GM18526 (cell line): ENCODE data around the gene DNAH6.

Experiments
- POLR2A ChIP-seq: IDR thresholded peaks from 3 replicates; pipeline ENCODE4 v1.6.1; 2011; ENCODE audit not compliant: insufficient read length; ENCODE audit errors: extremely low read depth

Gene DNAH6

DNA sequence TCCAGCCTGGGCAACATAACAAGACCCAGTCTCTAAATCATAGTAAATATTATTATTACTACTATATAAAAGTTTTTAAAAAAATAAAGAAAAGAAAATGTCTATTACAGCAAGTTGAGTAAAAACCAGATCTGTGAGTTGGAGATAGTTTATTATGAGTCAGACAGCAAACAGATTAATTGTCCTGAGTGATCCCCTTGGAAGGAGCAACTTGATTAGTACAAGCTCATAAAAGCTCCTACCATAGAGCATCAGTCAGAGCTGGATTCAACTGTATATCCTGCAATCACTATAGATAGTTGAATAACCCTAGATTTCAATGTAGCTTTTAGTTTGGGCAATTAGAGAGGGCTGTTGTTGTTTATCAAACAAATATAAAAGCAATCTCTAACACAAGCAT is 280.5 kb downstream of the DNAH6 start:
- TF ChIP-seq POLR2A = no peak

DNA sequence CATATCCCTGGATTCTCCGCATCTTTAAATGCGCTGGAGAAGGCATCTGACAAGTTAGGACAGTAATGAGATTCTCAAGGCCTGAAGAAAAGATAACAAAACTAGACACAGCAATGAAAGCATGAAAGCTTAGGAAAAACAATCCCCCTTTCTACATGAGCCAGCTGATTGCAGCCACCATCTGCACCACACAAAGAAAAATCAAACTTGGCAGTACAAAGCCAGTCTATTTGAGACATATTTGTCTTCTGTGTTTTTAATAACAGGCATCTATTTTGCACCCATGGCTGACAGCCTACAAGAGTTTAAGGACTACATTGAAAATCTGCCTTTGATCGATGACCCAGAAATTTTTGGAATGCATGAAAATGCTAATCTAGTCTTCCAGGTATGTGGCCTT is 281.0 kb downstream of the DNAH6 start:
- no peak for TF ChIP-seq POLR2A

DNA sequence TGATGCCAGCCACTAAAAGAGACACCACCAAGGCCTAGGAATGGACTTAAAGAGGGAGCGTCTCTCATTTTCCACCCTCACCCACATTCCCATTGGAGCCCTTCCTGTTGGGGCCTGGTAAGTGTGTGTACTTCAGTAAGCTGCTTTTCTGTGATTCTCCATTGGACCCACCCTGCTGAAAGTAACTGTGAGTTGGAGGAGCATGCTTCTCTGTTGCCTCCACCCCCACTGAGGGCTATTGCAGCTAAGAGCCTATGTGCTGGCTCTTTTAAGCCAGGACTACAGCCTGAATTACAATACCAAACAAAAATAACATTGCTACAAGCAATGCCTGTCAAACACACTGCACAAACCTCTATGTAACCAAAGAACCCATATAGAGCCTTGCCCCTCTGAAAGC is 283.5 kb downstream of the DNAH6 start:
- TF ChIP-seq POLR2A = no peak

DNA sequence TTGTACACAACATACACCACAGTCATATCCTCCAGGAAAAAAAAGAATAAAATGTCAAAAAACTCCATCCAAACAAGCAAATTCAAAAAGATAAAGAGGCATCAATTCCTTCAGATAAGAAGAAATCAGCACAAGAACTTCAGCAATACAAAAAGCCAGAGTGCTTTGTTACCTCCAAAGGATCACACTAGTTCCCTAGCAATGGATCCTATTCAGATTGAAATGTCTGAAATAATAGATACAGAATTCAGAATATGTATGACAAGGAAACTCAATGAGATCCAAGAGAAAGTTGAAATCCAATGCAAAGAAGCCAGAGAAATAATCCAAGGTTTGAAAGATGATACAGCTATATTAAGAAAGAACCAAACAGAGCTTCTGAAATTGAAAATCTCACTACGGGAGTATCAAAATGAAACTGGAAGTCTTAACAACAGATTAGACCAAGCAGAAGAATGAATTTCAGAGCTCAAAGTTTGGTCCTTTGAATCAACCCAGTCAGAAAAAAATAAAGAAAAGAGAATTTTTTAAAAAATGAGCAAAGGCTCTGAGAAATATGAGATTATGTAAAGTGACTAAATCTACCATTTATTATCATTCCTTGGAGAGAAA is 284.0 kb downstream of the DNAH6 start:
- TF ChIP-seq POLR2A = no peak

DNA sequence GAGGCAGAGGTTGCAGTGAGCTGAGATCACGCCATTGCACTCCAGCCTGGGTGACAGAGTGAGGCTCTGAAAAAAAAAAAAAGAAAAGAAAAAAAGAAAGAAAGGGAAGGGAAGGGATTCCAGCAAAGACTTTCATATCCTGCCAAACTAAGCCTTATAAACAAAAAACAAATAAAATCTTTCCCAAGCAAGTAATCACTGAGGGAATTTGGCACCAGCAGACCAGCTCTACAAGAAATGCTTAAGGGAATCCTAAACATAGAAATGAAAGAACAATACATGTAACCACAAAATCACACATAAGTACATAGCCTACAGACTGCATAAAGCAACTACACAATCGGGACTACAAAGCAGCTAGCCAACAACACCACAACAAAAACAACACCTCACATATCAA is 285.5 kb downstream of the DNAH6 start:
- no peak for TF ChIP-seq POLR2A

DNA sequence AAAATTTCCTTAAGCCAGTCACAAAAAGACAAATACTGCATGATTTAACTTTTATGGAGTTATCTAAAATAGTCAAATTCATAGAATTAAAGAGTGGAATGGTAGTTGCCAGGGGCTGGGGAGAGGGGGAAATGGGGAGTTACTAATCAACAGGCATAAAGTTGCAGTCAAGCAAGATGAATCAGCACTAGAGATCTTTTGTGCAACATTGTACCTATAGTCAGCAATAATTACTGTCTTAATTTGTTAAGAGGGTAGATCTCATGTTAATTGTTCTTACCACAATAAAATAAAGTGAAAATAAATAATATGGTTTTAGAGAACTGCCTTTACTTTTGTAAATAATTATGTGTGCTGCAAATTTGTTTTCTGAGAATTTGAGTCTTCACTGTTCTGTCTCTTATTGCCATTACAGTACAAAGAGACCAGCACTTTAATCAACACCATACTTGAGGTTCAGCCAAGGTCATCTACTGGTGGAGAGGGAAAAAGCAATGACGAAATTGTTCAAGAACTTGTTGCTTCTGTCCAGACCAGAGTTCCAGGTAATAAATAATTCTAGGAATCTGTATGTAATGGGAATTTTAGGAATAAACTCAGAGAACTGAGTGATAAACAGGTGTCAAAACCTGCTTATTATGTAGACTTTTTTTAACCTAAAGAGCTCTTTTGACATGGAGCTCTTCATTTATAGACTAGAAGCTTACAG is 289.1 kb downstream of the DNAH6 start:
- no peak for TF ChIP-seq POLR2A

DNA sequence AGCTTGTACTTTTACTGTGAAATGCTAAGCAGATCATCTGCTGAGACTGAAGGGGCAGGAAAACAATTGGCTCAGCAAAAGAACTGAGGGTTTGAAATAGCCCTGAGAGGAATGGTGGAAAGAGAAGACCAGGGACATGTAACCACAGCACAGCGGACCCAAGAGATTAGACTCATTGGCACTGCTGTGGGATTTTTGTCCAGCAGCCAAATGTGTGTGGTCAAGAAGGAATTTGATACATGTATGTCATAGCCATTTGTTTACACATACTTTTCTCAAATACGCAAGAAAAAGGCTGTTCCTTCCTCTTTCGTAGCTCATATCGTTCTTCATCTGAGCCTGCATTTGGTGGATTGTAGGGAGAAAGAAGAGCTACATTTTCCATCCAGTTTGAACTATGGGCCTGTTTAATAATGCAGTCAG is 290.8 kb downstream of the DNAH6 start:
- TF ChIP-seq POLR2A = no peak

DNA sequence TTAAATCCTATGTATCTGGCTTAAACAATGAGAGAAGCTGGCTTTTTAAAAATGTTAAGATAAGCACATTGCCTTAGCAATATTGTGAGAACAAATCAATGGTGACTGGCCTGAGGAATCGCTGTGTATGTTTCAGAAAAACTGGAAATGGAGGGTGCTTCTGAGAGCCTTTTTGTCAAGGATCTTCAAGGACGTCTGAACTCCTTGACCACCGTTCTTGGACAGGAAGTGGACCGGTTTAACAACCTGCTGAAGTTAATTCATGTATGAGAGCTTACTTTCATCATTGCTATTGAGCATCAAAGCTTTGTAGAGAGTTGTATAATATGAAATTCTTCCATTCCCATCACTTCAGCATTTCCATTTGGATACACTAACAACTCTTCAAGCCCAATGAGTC is 292.0 kb downstream of the DNAH6 start:
- no peak for TF ChIP-seq POLR2A

DNA sequence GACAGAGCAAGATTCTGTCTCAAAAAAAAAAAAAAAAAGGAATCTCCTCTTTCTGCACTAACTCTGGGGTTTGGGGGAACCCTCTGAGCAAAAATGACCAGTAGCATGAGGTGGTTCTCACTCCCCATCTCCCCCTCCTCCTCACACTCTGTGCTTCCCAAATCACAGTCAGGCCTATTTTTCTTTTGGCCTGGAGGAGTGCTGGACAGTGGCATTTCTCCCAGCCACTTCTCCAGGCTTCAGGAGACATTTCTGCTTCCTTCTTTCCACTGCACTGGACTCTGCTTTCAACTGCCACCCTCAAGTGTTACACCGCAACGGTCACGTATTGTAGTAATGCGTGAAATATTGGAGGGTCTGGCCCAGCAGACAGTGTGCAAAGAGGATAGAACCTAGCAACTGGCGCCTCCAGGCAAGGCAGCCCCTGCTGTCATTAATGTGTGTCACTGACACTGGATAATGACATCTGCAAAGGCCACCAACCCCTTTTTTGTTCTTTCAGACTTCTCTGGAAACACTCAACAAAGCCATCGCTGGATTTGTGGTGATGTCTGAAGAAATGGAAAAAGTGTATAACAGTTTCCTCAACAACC is 295.6 kb downstream of the DNAH6 start:
- no peak for TF ChIP-seq POLR2A

DNA sequence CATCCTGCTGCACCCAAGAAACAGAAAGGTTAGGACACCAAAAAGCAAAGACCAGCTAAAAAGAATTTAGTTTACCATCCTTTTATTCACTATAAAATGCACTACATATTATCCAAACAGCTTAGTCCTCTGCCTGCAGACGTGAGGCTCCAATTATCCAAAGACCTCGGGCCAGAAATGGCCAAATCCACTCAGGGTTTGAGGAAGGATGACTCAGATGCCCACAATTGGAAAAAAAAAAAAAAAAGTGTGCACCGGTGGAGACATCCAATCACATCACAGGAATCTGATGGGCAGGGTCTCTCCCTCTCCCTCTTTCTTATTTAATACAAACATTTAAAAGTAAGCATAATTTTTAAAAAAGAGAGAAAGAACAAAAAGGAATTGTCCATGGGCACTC is 298.8 kb downstream of the DNAH6 start:
- TF ChIP-seq POLR2A = no peak

DNA sequence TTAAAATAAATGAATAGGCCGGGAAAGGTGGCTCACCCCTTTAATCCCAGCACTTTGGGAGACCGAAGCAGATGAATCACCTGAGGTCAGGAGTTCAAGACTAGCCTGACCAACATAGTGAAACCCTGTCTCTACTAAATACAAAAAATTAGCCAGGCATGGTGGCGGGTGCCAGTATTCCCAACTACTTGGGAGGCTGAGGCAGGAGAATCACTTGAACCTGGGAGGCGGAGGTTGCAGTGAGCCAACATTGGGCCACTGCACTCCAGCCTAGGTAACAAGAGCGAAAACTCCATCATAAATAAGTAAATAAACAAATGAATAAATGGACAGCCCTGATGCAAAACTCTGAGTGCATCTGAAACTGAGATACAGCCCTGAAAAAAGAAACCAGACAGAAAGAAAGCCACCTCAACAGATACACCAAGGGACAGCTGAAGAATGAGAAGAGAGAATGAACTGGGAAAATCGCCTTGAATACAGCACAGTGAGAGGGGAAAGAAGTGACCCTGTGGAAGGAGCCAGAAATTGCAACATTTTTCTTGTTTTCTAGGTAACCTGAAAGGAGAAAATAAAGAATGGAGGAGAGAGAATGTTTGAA is 300.2 kb downstream of the DNAH6 start:
- no peak for TF ChIP-seq POLR2A

DNA sequence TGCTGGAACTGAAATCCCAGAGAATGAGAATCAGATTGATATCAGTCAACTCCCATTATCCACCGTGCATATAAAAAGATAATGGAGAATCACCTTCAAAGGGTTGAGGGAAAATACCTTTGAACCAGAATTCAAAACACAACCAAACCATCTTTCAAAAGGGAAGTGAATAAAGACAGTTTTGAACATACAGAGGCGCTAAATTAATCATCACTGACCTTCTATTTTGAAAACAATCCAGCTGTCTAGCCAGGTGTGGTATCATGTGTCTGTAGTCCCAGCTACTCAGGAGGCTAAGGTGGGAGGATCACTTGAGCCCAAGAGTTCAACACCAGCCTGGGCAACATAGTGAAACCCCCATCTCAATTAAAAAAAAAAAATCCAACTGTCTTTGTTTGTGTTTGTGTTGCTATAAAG is 300.9 kb downstream of the DNAH6 start:
- TF ChIP-seq POLR2A = no peak

DNA sequence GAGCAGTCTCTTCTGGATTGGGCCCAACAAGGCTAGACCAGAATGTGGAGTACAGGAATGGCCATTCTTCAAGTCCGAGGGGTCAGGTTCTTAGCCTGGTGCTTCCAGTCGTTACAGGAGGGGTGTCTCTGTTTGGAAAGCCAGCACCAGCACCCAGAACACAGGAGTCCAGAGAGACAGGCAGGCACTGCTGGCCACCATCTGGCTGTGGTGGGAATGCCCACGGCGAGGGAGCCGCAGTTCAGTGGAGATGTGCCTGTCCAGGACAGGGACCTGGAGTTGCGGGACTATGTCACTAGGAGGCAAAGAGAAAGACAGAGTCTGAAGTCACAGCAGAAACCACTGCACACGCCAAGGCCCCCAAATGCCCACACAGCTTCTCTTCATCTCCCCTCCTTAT is 305.5 kb downstream of the DNAH6 start:
- no peak for TF ChIP-seq POLR2A

DNA sequence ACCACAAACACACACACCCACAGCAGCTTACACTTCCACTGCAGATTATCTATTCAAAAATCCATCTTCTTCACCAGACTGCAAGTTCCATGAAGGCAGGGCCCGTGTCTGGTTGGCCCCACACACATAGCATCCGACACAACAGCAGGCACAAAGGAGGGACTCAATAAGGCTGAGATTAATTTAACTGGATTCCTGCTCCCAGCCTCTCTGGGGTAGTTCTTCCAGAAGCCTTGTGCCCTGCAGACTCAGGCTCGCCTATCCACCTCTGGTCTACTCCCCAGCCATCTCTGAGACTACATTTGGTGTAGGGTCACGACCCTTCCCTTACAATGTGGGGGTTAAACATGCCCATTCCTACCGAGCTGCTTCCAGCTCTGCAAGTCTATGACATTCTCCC is 306.9 kb downstream of the DNAH6 start:
- TF ChIP-seq POLR2A = no peak

DNA sequence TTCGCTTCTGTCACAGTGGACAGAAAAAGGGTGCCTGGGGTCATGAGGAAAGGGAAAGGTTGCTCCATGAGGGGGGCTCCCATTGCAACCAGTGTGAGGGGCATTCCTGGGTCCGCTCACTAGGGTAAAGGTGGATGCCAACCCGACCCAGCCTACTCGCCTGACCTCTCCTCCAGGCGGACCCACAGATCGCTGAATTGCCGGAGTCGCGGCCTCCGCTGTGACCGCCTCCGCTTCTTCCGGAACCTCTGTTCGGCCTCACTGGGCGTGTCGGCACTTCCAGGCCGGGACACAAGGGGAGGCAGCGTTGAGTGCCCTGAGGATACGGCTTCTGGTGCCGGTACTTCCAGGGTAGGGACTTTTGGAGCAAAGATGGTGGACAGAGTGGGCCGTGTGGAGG is 307.5 kb downstream of the DNAH6 start:
- TF ChIP-seq POLR2A = no peak

DNA sequence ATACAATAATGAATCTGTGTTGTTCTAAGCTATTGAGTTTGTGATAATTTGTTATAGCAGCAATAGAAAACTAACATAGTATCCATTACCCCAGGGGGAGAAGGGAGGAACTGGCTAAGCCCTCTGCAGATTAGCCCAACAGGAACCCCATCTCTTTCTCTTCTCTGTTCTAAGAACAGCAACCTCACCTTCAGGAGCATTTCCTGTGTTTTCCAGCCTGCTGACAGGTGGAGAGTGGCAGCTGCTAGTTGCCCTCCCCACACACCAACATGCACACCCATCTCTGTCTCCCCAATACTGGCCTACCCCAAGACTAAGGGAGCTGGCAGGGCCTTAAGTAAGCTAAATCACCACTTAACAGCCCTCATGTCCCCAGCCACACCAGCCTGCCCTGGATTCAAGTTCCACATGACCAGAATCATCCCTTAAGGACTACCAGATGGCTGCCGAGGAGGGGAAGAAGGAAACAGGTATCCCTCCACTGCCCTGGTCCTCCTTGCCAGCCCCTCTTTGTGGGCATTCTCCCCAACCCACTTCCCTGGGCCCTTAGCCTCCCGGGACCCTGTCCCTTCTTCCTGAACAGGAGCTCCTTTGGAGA is 311.8 kb downstream of the DNAH6 start:
- TF ChIP-seq POLR2A = no peak

DNA sequence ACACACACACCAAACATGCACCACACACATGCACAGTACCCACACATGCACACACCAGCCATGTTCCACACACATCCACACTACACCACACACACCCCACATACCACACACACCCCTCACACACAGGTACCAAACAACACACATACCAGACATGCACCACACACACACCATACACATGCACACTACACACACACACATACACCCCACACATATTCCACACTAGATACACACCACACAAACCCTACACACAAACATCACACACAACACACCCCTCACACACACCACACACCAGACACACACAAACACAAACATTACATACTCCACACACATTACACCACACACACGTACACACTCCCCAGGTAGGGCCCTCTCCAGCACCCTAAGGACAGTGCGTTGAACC is 313.4 kb downstream of the DNAH6 start:
- TF ChIP-seq POLR2A = no peak

DNA sequence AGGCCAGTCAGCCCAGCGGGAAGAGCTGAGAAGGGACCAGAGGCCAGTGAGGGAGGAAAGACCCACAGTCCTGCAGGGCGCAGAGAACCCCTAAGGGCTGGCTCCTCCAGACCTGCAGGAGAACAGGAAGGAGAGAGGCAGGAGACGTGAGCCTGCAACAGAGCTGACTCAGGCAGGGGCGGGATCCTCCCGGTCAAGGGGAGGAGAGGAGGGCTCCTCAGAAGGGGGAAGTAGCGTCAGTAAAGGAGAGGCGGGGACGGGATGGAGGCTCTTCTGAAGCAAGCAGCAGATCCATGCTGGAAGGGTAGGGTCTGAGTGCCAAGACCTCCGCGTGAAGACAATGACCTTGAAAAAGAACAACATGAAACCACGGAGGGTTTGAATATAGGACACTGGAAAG is 313.8 kb downstream of the DNAH6 start:
- no peak for TF ChIP-seq POLR2A
